GM12874 (cell line): Measurements from ENCODE around the gene CCER1.
A peak's percentile ranks its signal among the peaks of the same experiment; 100 is the strongest.

Experiments
- TF ChIP-seq, protein P1 (sequence below): IDR thresholded peaks from 2 replicates; pipeline ENCODE4 v1.5.1; 2011; ENCODE audit warnings: low read depth, mild to moderate bottlenecking, control low read depth, low read length, moderate library complexity; ENCODE audit not compliant: insufficient read depth

CCER1 gene

GRCh38 chr12:90940872-90941499 lies 14.0 kb downstream of the CCER1 start:
- TF ChIP-seq, protein P1, sequence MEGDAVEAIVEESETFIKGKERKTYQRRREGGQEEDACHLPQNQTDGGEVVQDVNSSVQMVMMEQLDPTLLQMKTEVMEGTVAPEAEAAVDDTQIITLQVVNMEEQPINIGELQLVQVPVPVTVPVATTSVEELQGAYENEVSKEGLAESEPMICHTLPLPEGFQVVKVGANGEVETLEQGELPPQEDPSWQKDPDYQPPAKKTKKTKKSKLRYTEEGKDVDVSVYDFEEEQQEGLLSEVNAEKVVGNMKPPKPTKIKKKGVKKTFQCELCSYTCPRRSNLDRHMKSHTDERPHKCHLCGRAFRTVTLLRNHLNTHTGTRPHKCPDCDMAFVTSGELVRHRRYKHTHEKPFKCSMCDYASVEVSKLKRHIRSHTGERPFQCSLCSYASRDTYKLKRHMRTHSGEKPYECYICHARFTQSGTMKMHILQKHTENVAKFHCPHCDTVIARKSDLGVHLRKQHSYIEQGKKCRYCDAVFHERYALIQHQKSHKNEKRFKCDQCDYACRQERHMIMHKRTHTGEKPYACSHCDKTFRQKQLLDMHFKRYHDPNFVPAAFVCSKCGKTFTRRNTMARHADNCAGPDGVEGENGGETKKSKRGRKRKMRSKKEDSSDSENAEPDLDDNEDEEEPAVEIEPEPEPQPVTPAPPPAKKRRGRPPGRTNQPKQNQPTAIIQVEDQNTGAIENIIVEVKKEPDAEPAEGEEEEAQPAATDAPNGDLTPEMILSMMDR: peak; percentile 48

DNA sequence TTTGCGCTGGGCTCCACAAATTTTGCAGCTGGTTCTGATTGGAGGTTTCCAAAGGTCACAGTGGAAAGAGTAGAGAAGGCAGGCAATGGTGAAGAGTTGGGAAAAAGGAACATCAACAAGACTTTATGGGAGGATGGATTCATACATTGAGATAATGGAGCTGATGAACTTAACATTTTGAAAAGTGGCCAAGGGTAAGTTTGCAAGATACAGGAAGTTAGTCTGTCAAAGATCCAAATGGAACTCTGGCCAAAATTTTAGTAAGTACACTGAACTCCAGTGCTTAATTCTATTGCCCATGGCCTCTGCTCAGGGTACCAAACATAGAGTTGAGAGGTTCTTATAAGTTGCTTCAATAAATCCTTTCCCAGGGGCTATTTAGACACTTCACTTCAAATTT lies 15.6 kb downstream of the CCER1 start:
- TF ChIP-seq, protein P1: no peak

GRCh38 chr12:90938451-90938850 lies 16.5 kb downstream of the CCER1 start:
- TF ChIP-seq, protein P1: no peak

DNA sequence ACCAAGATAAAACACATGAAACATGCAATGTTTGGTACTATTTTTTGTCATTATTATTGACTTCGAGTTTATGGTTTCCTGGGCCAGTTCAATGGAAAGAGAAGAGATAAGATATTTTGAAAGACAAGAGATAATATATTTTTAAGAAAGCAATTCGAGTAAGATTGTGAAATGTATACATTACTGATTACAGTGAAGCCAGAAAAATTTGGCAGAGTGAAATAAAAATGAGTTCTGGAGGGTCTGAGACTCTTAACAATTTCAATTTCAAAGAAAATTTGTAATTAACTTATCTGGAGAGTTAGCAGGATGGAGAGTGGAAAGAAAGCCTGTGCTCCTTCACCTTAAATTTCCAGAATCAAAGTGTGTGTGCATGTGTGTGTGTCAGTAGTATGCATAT lies 17.3 kb downstream of the CCER1 start:
- TF ChIP-seq, protein P1: no peak

GRCh38 chr12:90936230-90937005 lies 18.6 kb downstream of the CCER1 start:
- TF ChIP-seq, protein P1: no peak

GRCh38 chr12:90925562-90925961 lies 29.4 kb downstream of the CCER1 start:
- TF ChIP-seq, protein P1: no peak

GRCh38 chr12:90924406-90924805 lies 30.6 kb downstream of the CCER1 start:
- TF ChIP-seq, protein P1: no peak
